HCT116 (cell line): ENCODE results near the gene COL19A1. TPM values are rescaled to one million over a fixed set of nuclear protein-coding genes. Genes with fewer than 3 reads are reported as not detected.

ENCODE experiments used
- ATAC-seq: fragments of 200-7000 bp; cut with Tn5 transposase; 2 replicates; pipeline ENCODE4 v1.9.1; 2020; ENCODE audit warnings: mild to moderate bottlenecking, moderate library complexity
- BruUV-seq: library from RNA; stranded (reverse); fragments of 400-500 nt; replicated peaks from 2 replicates; lab custom pipeline; 2021; lab: Mats Ljungman, UMichigan
- CTCF ChIA-PET: fragments of 300-600 bp; sonication (Branson Sonifier 250); formaldehyde crosslinking; loops from one replicate; lab custom pipeline; 2021; ENCODE audit warnings: antibody characterized with exemption; lab: Charles Lee
- POLR2A ChIA-PET: fragments of 300-600, 350-600 bp; sonication (Branson Sonifier 250); formaldehyde crosslinking; loops from one replicate; lab custom pipeline; 2021; ENCODE audit warnings: antibody characterized with exemption; lab: Charles Lee
- RAD21 ChIA-PET, 2 experiments: fragments of 300-600 bp; sonication (Branson Sonifier 250); formaldehyde crosslinking; loops; one replicate each; lab custom pipeline; 2023; ENCODE audit warnings: low total read pairs in 2 of 2; ENCODE audit not compliant: uncharacterized antibody in 2 of 2, unreplicated experiment in 2 of 2, low non-redundant PET in 1 of 2; lab: Charles Lee
- DNase-seq: peaks from one replicate; pipeline ENCODE4 v3.0.0-alpha.2; 2010; ENCODE audit warnings: low read depth, low spot score
- H2AFZ ChIP-seq: fragments of 200-600 bp; shearing (Covaris generic), sonication (generic); 2 replicates; pipeline ENCODE4 v1.6.1; 2017; ENCODE audit warnings: low read depth, mixed run types, mixed read lengths, antibody characterized with exemption, low read length; ENCODE audit not compliant: poor library complexity, severe bottlenecking
- H3K27ac ChIP-seq: 2 replicates; pipeline ENCODE4 v1.5.1; 2012; ENCODE audit warnings: low read depth, low read length
- H3K27me3 ChIP-seq: fragments of 200-600 bp; sonication (generic); 2 replicates; pipeline ENCODE4 v1.6.1; 2016; ENCODE audit warnings: mixed run types, low read length, mixed read lengths; ENCODE audit not compliant: insufficient read depth
- H3K36me3 ChIP-seq, 2 experiments: fragments of 200-500 bp in 1 of 2; fragments of 200-600 bp in 1 of 2; sonication (Bioruptor generic) in 1 of 2; sonication (generic) in 1 of 2; 2 replicates each; pipeline versions ENCODE4 v1.5.1 to v1.6.1; 2014 to 2016; ENCODE audit warnings: low read length in 2 of 2, inconsistent platforms in 1 of 2, mixed read lengths in 1 of 2, mixed run types in 1 of 2; ENCODE audit not compliant: insufficient read depth in 2 of 2, control insufficient read depth in 1 of 2
- H3K4me1 ChIP-seq, 2 experiments: fragments of 200-600 bp in 1 of 2; sonication (generic) in 1 of 2; 2 replicates each; pipeline versions ENCODE4 v1.5.1 to v1.6.1; 2012 to 2017; ENCODE audit warnings: low read length in 2 of 2, inconsistent platforms in 1 of 2, mild to moderate bottlenecking in 1 of 2, mixed read lengths in 1 of 2, mixed run types in 1 of 2, moderate library complexity in 1 of 2; ENCODE audit not compliant: insufficient read depth in 2 of 2, control insufficient read depth in 1 of 2
- H3K4me2 ChIP-seq: fragments of 200-600 bp; sonication (generic); 2 replicates; pipeline ENCODE4 v1.6.1; 2017; ENCODE audit warnings: mixed run types, low read length, mixed read lengths
- H3K4me3 ChIP-seq, 2 experiments: fragments of 200-600 bp in 1 of 2; sonication (generic) in 1 of 2; replicated peaks in 1 of 2; 2 replicates each; pipeline ENCODE4 v1.5.1; 2011 to 2016; ENCODE audit warnings: low read length in 2 of 2, control low read depth in 1 of 2, low read depth in 1 of 2, mild to moderate bottlenecking in 1 of 2, mixed read lengths in 1 of 2, mixed run types in 1 of 2
- H3K79me2 ChIP-seq: fragments of 200-600 bp; sonication (generic); 2 replicates; pipeline ENCODE4 v1.6.1; 2017; ENCODE audit warnings: mild to moderate bottlenecking, mixed run types, low read length, moderate library complexity, mixed read lengths; ENCODE audit not compliant: insufficient read depth
- H3K9ac ChIP-seq: fragments of 200-600 bp; sonication (generic); 2 replicates; pipeline ENCODE4 v1.6.1; 2016; ENCODE audit warnings: low read length, mixed read lengths
- H3K9me2 ChIP-seq: fragments of 200-600 bp; sonication (generic), shearing (Covaris generic); 2 replicates; pipeline ENCODE4 v1.6.1; 2017; ENCODE audit warnings: mixed run types, mild to moderate bottlenecking, moderate library complexity; ENCODE audit not compliant: insufficient read depth
- H3K9me3 ChIP-seq, 2 experiments: fragments of 200-500 bp in 1 of 2; fragments of 200-600 bp in 1 of 2; sonication (Bioruptor generic) in 1 of 2; sonication (generic) in 1 of 2; 2 replicates each; pipeline ENCODE4 v1.6.1; 2014 to 2017; ENCODE audit warnings: low read length in 2 of 2, mixed read lengths in 2 of 2, inconsistent platforms in 1 of 2, low read depth in 1 of 2, mild to moderate bottlenecking in 1 of 2, mixed run types in 1 of 2, moderate library complexity in 1 of 2; ENCODE audit not compliant: control insufficient read depth in 1 of 2, insufficient read depth in 1 of 2
- H4K20me1 ChIP-seq: fragments of 200-600 bp; sonication (generic), shearing (Covaris generic); 2 replicates; pipeline ENCODE4 v1.6.1; 2017; ENCODE audit warnings: mixed run types, mild to moderate bottlenecking, moderate library complexity; ENCODE audit not compliant: insufficient read depth
- ATF3 ChIP-seq: IDR thresholded peaks from 2 replicates; pipeline ENCODE4 v1.6.1; 2012
- CBX3 ChIP-seq: IDR thresholded peaks from 2 replicates; pipeline ENCODE4 v1.6.1; 2012; ENCODE audit warnings: low read depth
- CEBPB ChIP-seq: IDR thresholded peaks from 2 replicates; pipeline ENCODE4 v1.6.1; 2012; ENCODE audit warnings: low read depth
- CTCF ChIP-seq, 3 experiments: fragments of 200-600 bp in 1 of 3; sonication (generic) in 1 of 3; IDR thresholded peaks in 2 of 3; conservative IDR thresholded peaks in 1 of 3; 2 replicates each; pipeline ENCODE4 v1.5.1; 2012 to 2017; ENCODE audit warnings: low read depth in 2 of 3, low read length in 2 of 3, antibody characterized with exemption in 1 of 3, borderline replicate concordance in 1 of 3, control low read depth in 1 of 3, mild to moderate bottlenecking in 1 of 3, mixed read lengths in 1 of 3, mixed run types in 1 of 3, moderate library complexity in 1 of 3; ENCODE audit not compliant: insufficient read depth in 1 of 3
- EGR1 ChIP-seq: IDR thresholded peaks from 2 replicates; pipeline ENCODE4 v1.6.1; 2012; ENCODE audit warnings: low read depth
- ELF1 ChIP-seq: IDR thresholded peaks from 2 replicates; pipeline ENCODE4 v1.6.1; 2012; ENCODE audit warnings: low read depth, borderline replicate concordance
- FOSL1 ChIP-seq: IDR thresholded peaks from 2 replicates; pipeline ENCODE4 v1.6.1; 2012; ENCODE audit warnings: low read depth
- JUND ChIP-seq: IDR thresholded peaks from 2 replicates; pipeline ENCODE4 v1.6.1; 2012
- POLR2A ChIP-seq: IDR thresholded peaks from 2 replicates; pipeline ENCODE4 v1.7.0; 2011; ENCODE audit warnings: borderline replicate concordance; ENCODE audit not compliant: insufficient read depth, insufficient read length; ENCODE audit errors: extremely low read depth
- RAD21 ChIP-seq: IDR thresholded peaks from 2 replicates; pipeline ENCODE4 v1.6.1; 2012; ENCODE audit warnings: low read depth, mild to moderate bottlenecking
- SP1 ChIP-seq: IDR thresholded peaks from 2 replicates; pipeline ENCODE4 v1.6.1; 2012; ENCODE audit warnings: low read depth
- SRF ChIP-seq: IDR thresholded peaks from 2 replicates; pipeline ENCODE4 v1.6.1; 2012; ENCODE audit warnings: low read depth
- TCF7L2 ChIP-seq: IDR thresholded peaks from 2 replicates; pipeline ENCODE4 v1.7.0; 2011; ENCODE audit warnings: borderline replicate concordance, inconsistent platforms; ENCODE audit not compliant: insufficient read depth, insufficient read length; ENCODE audit errors: extremely low read depth
- YY1 ChIP-seq: IDR thresholded peaks from 2 replicates; pipeline ENCODE4 v1.6.1; 2011; ENCODE audit warnings: low read length, low read depth, moderate library complexity, mild to moderate bottlenecking; ENCODE audit not compliant: insufficient replicate concordance; ENCODE audit errors: extremely low read depth
- ZFX ChIP-seq: fragments of 450-650 bp; IDR thresholded peaks from 2 replicates; pipeline ENCODE4 v1.6.1; 2017
- ZNF274 ChIP-seq: fragments of 200-500 bp; sonication (Bioruptor generic); IDR thresholded peaks from 2 replicates; pipeline ENCODE4 v1.6.1; 2014; ENCODE audit warnings: mild to moderate bottlenecking, low read depth, low read length, inconsistent platforms
- intact Hi-C: fragments of 100-400 bp; cut with micrococcal nuclease; formaldehyde crosslinking; loops from 2 replicates; pipeline ENCODE4 v1.10.0; 2022
- total RNA-seq: library from RNA; stranded (reverse); gene quantifications from one replicate; pipeline ENCODE4 v1.2.1, GENCODE V29; 2021; ENCODE audit not compliant: unreplicated experiment

COL19A1 gene
- total RNA-seq, 1 experiment from 2014 or later = not detected

GRCh38 chr6:70160276-70160675 lies 293.9 kb downstream of the COL19A1 start:
- ChIA-PET RAD21 (no interaction called here), CTCF (no interaction called here), POLR2A (no interaction called here)
- no peaks in the 10 kb centered on the region for H3K79me2 ChIP-seq
- H3K4me3 ChIP-seq = no peak overlapping the region
- H3K27me3 ChIP-seq = peaks cover 27% of the 10 kb centered on the region
- intact Hi-C loops = loop anchor here (10.0 kb wide), 1 partner anchor 325 kb away; no protein-coding TSS in a partner anchor
- TF ChIP-seq TCF7L2 = no peak
- no peak for TF ChIP-seq CBX3
- TF ChIP-seq EGR1 = no peak
- no peak for TF ChIP-seq ATF3
- no peak for TF ChIP-seq ELF1
- TF ChIP-seq ZNF274 = no peak
- H4K20me1 ChIP-seq = no peaks in the 10 kb centered on the region
- no peak overlapping the region for H2AFZ ChIP-seq
- no peak overlapping the region for H3K27ac ChIP-seq
- no peaks in the 10 kb centered on the region for H3K4me1 ChIP-seq
- no peak overlapping the region for H3K4me2 ChIP-seq
- H3K9me2 ChIP-seq = no peaks in the 10 kb centered on the region
- no TSS peak for BruUV-seq
- H3K36me3 ChIP-seq = no peaks in the 10 kb centered on the region
- ATAC-seq (no peak), DNase-seq (no peak)
- H3K9ac ChIP-seq = no peak overlapping the region
- no peaks in the 10 kb centered on the region for H3K9me3 ChIP-seq

- RAD21 ChIA-PET = no interaction called here
- TF ChIP-seq TCF7L2 = no peak
- TF ChIP-seq CTCF (IDR thresholded peaks at IDR 0.05 in 2 of 3, conservative IDR thresholded peaks at IDR 0.05 in 1 of 3; ENCODE audit: borderline replicate concordance in 1 of 3, insufficient read depth in 1 of 3, low read depth in 2 of 3, low read length in 2 of 3) = no peak
- TF ChIP-seq CEBPB = no peak
- TF ChIP-seq RAD21 = no peak
- TF ChIP-seq SP1 = no peak
- TF ChIP-seq FOSL1 = no peak
- no peak for TF ChIP-seq CBX3
- no peak for TF ChIP-seq JUND
- TF ChIP-seq YY1 = no peak
- no peak for TF ChIP-seq ZNF274
- no peak for TF ChIP-seq SRF
- no peak for TF ChIP-seq POLR2A
- no peak for TF ChIP-seq ZFX
- H3K4me1 ChIP-seq = no peaks in the 10 kb centered on the region
- H3K36me3 ChIP-seq = no peaks in the 10 kb centered on the region
- BruUV-seq = no TSS peak
- no peak overlapping the region for H3K27ac ChIP-seq
- intact Hi-C loops = loop anchor here (10.0 kb wide), 1 partner anchor 328 kb away; no protein-coding TSS in a partner anchor
- peaks cover 16% of the 10 kb centered on the region for H3K27me3 ChIP-seq
- H3K9me3 ChIP-seq = no peaks in the 10 kb centered on the region
- CTCF ChIA-PET = no interaction called here
- H3K9ac ChIP-seq = no peak overlapping the region
- no peak overlapping the region for H3K4me3 ChIP-seq
- DNase-seq (no peak), ATAC-seq (no peak)
- H4K20me1 ChIP-seq = no peaks in the 10 kb centered on the region
- no peaks in the 10 kb centered on the region for H3K79me2 ChIP-seq
- H3K9me2 ChIP-seq = no peaks in the 10 kb centered on the region
- POLR2A ChIA-PET = no interaction called here
- H3K4me2 ChIP-seq = no peak overlapping the region
- H2AFZ ChIP-seq = no peak overlapping the region
These were observed 296.6 kb downstream of the COL19A1 start for GRCh38 chr6:70162972-70163371.
